ENCODE measurements around the gene PSMD6.

The PSMD6 gene

GRCh38 chr3:64063207-64063982 is 40.1 kb upstream of the PSMD6 start:
- H3K4me3 ChIP-seq (replicated peaks in 1 of 2; ENCODE audit: low read depth in 2 of 2, low read length in 2 of 2), result no peak overlapping the region
- peak; percentile 65 to 89 for DNase-seq (ENCODE audit: low read depth in 2 of 2)
- TF ChIP-seq CTCF (IDR thresholded peaks at IDR 0.05; ENCODE audit: low read depth, low read length), result no peak

- no peak for DNase-seq (ENCODE audit: low read depth in 2 of 2)
- TF ChIP-seq CTCF (IDR thresholded peaks at IDR 0.05; ENCODE audit: low read depth, low read length), result no peak
- no peak overlapping the region for H3K4me3 ChIP-seq (replicated peaks in 1 of 2; ENCODE audit: low read depth in 2 of 2, low read length in 2 of 2)
Observed at GRCh38 chr3:64061628-64062027, 38.3 kb upstream of the PSMD6 start.

GRCh38 chr3:64059484-64060175 is 36.3 kb upstream of the PSMD6 start:
- no peak for TF ChIP-seq CTCF (IDR thresholded peaks at IDR 0.05; ENCODE audit: low read depth, low read length)
- no peak overlapping the region for H3K4me3 ChIP-seq (replicated peaks in 1 of 2; ENCODE audit: low read depth in 2 of 2, low read length in 2 of 2)
- no peak for DNase-seq (ENCODE audit: low read depth in 2 of 2)

- no peak for TF ChIP-seq CTCF (IDR thresholded peaks at IDR 0.05; ENCODE audit: low read depth, low read length)
- no peak for DNase-seq (ENCODE audit: low read depth in 2 of 2)
- H3K4me3 ChIP-seq (replicated peaks in 1 of 2; ENCODE audit: low read depth in 2 of 2, low read length in 2 of 2), result no peak overlapping the region
Observed at GRCh38 chr3:64058566-64058965, 35.3 kb upstream of the PSMD6 start.

GRCh38 chr3:64057231-64057630 is 33.9 kb upstream of the PSMD6 start:
- H3K4me3 ChIP-seq (replicated peaks in 1 of 2; ENCODE audit: low read depth in 2 of 2, low read length in 2 of 2), result no peak overlapping the region
- DNase-seq (ENCODE audit: low read depth in 2 of 2), result no peak
- TF ChIP-seq CTCF (IDR thresholded peaks at IDR 0.05; ENCODE audit: low read depth, low read length), result no peak

GRCh38 chr3:64056606-64057180 is 33.4 kb upstream of the PSMD6 start:
- DNase-seq (ENCODE audit: low read depth in 2 of 2), result peak; percentile 56 to 88
- TF ChIP-seq CTCF (IDR thresholded peaks at IDR 0.05; ENCODE audit: low read depth, low read length), result no peak
- no peak overlapping the region for H3K4me3 ChIP-seq (replicated peaks in 1 of 2; ENCODE audit: low read depth in 2 of 2, low read length in 2 of 2)
